Fibroblast of skin of back (primary cell): Measurements from ENCODE around the gene VASH2. TPM values are rescaled to one million over a fixed set of nuclear protein-coding genes. Genes with fewer than 3 reads are reported as not detected.
"Not testable (repeated sequence)": the region's sequence is repeated elsewhere in the genome, so short reads cannot be mapped to it uniquely, and the experiment has no call there.

ENCODE experiments used
- DNase-seq: peaks from one replicate; pipeline ENCODE4 v3.0.0-alpha.2; 2013
- polyA plus RNA-seq, 2 experiments: library from polyadenylated mRNA; unstranded; fragments of 120-200 nt; gene quantifications; one replicate each; pipeline ENCODE4 v1.2.1, GENCODE V29; 2013; ENCODE audit not compliant: insufficient read length in 2 of 2

The VASH2 gene
- 1.2 TPM for polyA plus RNA-seq (2013, experiment 1 of 2; ENCODE audit: insufficient read length)
- 0.72 TPM for polyA plus RNA-seq (2013, experiment 2 of 2; ENCODE audit: insufficient read length)

- DNase-seq: peak; percentile 89
Observed at GRCh38 chr1:212950243-212951125, at the start of gene VASH2. Gene VASH2, plus strand, starts transcription at chr1:212950541. Its CDS starts 1,002 bp downstream, at chr1:212951543.

- DNase-seq: no peak
Observed at GRCh38 chr1:212901290-212901689, 49.1 kb upstream of the VASH2 start.

- no peak for DNase-seq
Observed at GRCh38 chr1:212902054-212902453, 48.3 kb upstream of the VASH2 start.

GRCh38 chr1:212903664-212904063 lies 46.7 kb upstream of the VASH2 start:
- DNase-seq: no peak

GRCh38 chr1:212908071-212908470 lies 42.3 kb upstream of the VASH2 start:
- DNase-seq: not testable (repeated sequence)

GRCh38 chr1:212908971-212909370 lies 41.4 kb upstream of the VASH2 start:
- DNase-seq: no peak

- DNase-seq: no peak
Observed at GRCh38 chr1:212909652-212910063, 40.7 kb upstream of the VASH2 start.

DNA sequence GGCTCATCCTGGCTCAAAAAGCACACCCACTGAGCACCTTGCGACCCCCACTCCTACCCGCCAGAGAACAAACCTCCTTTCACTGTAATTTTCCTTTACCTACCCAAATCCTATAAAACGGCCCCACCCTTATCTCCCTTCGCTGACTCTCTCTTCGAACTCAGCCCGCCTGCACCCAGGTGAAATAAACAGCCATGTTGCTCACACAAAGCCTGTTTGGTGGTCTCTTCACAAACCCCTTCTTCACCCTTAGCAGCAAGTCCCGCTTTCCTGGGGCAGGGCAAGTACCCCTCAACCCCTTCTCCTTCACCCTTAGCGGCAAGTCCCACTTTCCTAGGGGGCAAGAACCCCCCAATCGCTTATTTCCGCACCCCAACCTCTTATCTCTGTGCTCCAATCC lies 40.1 kb upstream of the VASH2 start:
- not testable (repeated sequence) for DNase-seq

DNA sequence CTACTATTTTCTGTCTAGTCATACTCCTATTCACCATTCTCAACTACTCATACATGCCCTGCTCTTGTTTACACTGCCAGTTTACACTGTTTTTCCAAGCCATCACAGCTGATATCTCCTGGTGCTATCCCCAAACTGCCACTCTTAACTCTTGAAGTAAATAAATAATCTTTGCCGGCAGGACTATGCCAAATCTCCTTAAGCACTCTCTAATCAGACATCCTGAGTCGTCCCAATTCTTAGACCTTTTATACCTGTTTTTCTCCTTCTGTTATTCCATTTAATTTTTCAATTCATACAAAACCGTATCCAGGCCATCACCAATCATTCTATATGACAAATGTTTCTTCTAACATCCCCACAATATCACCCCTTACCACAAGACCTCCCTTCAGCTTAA lies 36.7 kb upstream of the VASH2 start:
- not testable (repeated sequence) for DNase-seq

- DNase-seq: not testable (repeated sequence)
Observed at GRCh38 chr1:212914110-212914509, 36.2 kb upstream of the VASH2 start.

- no peak for DNase-seq
Observed at GRCh38 chr1:212914789-212915188, 35.6 kb upstream of the VASH2 start.

- DNase-seq: peak; percentile 12
Observed at GRCh38 chr1:212915245-212916091, 34.9 kb upstream of the VASH2 start.

- peak; percentile 16 for DNase-seq
Observed at GRCh38 chr1:212916481-212917133, 33.7 kb upstream of the VASH2 start.

DNA sequence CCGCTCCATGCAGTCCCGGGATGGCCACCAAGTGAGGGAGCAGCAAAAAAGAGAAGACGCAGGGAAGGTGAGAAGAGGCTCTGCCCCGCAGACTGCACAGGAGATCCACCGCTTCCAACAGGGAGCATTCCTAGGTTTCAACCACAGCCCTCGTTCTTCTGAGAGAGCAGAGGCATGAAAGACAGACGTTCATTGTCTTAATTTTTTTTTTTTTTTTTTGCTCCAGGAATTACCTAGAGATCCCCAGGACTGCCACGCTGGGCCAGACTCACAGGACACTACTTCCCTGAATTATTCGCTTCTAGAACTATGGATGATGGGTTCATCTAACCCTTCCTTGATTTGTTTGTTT lies 33.2 kb upstream of the VASH2 start:
- DNase-seq: no peak

DNA sequence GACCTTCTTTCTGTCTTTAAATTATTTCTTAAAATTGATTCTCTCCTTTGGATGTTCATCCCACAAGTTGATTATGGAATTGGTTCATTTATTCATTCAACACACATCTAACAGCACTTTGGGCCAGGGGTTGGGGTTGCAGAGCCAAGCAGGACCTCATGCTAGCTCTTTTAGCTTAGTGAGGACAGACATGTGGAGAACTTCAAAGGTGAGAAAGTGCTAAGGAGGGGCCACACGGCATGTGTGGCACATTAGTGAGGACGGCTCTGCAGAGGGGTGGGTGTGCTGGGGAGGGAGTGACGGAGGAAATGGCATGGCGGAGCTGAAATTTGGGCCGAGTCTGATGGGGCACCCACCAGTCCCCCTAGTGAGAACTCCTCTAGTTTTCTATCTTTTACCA lies 32.5 kb upstream of the VASH2 start:
- DNase-seq: no peak

DNA sequence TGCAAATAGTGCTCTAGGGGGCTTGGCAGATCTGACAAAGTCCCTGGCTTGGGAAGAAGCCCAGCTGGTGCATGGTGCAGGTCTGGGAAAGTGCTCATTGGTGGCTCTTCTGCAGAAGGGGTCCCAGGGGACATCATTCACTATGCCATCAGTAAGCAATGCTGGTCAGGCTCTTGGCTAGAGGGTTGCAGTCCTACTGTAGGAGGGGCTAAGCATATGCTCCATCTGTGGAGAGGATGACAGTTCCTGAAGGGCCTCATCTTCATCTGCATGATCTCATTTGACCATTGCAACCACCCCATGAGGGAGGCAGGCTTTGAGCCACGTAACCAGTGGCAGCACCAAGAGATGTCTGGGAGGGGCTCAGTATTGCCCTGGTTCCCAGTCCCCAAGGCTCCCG lies 31.5 kb upstream of the VASH2 start:
- DNase-seq: no peak

DNA sequence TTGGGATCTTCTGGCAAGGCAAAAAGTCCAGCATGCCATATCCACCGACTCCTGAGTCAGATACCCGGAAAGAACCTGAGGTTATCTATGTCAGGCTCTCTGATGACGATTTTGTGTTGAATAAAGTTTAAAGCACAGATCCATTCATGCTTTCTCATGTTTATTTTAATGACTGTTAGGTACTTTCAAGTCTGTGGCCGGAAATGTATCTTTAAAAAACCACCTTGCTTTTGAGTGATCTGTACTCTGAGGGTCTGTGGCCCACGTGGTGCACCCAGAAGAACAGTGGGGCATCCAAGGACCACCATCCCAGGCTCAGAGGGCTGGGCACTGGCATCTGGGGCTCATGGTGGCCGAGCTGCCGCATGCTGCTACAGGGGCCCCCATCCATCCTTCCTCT lies 30.1 kb upstream of the VASH2 start:
- DNase-seq: no peak

- DNase-seq: no peak
Observed at GRCh38 chr1:212920896-212921295, 29.4 kb upstream of the VASH2 start.

DNA sequence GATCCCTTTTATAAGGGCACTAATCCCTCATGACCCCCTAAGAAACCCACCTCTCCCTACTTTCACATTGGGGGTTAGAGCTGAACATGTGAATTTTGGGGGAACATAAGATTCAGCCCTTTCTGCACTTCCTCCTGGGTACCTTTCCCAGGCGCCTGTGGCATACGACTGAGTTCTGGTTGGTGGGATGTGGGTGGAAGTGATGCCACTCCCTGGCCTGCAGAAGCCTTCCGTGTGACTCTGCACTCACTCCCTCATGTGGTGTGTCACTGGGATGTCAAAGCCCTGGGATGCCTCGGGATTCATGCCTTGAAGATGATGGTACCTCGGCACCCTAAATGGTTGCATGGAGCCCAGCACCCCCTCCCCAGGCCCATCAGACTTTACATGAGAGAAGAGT lies 28.3 kb upstream of the VASH2 start:
- no peak for DNase-seq

- DNase-seq: no peak
Observed at GRCh38 chr1:212926372-212926771, 24.0 kb upstream of the VASH2 start.

- DNase-seq: no peak
Observed at GRCh38 chr1:212928323-212929291, 21.7 kb upstream of the VASH2 start.
